DMS53 treated with DMSO at 0.1 percent for 48 hours (cell line): ENCODE data around the gene IFT43.

ENCODE experiments used
- DNase-seq: peaks from one replicate; lab custom pipeline; 2025; ENCODE audit not compliant: unreplicated experiment; lab: John Stamatoyannopoulos, UW

IFT43 gene

DNA sequence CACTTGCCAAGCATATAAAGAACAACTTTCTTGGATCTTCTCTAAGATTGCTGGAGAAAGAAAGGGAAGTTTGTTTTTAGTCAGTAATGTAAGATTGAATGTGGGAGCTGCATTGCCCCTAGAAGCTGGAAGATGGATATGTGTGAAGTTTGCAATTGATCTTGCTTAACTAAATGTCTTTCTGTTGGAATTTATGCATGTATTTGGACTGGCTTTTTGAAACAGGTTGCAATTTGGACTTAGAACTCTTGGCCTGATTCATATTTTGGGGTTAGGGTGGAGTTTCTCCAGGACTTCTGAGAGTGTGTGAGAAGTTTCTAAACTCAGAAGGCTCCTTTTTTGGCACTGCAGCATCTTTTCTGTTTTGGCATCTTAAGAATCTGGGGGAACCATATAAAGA, 26.4 kb downstream of the IFT43 start:
- DNase-seq = no peak

DNA sequence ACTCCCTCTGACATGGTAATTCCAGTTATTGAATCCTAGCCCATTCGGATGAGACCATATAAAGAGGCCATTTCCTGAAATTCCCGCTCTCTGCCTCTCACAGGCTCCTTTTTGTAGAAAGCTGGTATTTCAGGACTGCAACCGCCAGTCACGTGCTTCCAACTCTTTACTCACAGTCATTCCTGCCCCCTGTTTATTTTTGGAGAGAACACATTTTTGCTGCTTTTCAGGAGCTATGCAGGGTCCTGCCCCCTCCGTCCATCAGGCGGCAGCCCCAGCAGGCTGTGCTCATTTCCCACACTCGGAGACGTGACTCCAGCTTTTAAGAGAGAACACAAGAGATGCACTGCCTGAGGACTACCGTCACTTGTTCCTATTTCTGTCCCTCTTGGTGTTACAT, 26.8 kb downstream of the IFT43 start:
- DNase-seq = no peak

DNA sequence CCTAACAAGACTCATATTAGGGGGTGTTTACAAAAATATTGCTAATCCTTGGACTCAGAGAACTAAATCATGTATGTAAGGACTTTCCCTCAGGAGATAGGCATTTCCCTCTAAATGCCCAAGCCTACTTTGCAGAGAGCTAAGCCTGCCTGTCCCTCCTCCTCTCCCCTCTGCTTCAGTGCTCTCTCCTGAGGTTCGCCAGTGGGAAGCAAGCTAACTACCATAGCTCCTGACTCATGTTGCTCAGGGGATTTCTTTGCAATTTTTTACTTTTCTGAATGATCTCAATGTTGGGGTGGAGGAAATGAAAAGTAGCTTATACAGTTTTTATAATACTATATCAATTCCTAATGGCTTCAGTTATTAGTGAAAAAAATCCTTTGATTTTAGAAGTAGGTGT, 29.6 kb downstream of the IFT43 start:
- no peak for DNase-seq

DNA sequence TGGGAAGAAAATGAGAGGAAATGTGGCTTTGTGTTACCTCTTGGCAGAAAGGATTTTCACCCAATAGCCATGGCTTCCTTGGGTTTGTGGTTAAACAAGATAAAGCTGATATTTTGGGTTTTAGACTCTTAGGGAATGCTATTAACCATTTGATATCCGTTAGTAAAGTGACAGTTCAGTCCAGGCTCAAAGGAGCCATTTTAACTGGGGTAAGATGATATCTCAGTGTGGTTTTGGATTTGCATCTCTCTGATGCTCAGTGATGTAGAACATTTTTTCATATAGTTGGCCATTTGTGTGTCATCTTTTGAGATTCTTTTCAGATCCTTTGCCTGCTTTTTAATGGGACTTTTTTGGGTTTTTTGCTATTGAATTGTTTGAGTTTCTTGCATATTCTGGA, 30.1 kb downstream of the IFT43 start:
- DNase-seq = no peak

GRCh38 chr14:76019676-76020075, 34.1 kb downstream of the IFT43 start:
- no peak for DNase-seq

DNA sequence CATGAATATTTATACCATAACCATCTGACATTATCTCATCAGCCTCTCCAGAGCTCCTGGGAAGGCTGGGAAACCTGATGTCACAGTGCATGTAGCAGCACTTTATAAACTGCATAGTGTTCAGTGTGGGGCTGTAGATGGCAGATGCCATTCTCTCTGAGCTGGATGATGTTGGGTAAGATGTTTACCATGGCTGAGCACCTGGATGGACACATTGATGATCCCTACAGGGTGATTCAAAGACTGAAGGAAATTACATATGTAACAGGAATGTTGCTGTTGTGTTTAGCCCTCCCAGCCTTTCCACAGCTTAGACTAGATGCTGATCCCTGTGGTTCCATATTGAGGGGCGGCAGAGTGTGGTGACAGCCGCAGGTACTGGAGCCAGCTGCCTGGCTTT, 37.4 kb downstream of the IFT43 start:
- no peak for DNase-seq

- no peak for DNase-seq
Measured at GRCh38 chr14:76023757-76024156, 38.2 kb downstream of the IFT43 start.

- no peak for DNase-seq
Measured at GRCh38 chr14:76024211-76024907, 38.8 kb downstream of the IFT43 start.

DNA sequence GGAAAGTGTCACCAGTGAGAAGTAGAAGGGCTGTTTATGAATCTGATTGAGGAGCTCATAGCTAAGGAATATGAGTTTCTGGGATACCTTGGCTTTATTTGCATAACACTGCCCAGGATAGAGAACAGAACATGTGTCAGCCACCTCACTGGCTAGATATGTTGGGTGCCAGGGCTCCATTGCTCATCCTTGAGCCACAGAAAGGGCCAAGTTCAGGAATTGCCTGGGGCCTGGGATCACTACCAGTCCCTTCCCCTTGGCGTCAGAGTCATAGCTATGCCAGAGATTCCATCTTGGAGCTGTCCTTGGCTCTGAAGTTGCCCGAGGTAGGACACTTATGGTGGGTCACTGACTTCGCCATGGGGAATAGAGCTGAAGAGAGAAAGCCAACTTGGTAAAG, 49.0 kb downstream of the IFT43 start:
- no peak for DNase-seq

DNA sequence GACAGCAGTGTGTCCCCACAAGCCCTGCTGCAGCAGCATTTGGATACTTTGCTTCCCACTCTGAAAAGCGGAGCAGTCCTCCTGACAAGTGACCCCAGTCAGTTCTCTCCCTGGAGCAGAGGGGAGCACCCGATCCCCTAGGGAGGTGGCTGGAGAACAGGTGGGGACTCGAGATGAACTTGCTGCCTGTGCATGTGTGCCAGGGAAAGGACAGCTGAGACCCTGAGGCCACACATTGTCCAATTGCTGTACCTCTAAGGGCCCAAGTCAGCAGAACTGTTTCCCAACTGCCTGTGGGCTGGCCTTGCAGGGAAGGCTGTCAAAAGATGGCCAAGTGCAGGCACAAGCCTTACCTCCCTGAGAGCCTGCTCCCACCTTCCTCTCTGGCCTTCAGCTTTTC, 55.1 kb downstream of the IFT43 start:
- no peak for DNase-seq

- no peak for DNase-seq
Measured at GRCh38 chr14:76045773-76046172, 60.2 kb downstream of the IFT43 start.

- no peak for DNase-seq
Measured at GRCh38 chr14:76050250-76050649, 64.7 kb downstream of the IFT43 start.

DNA sequence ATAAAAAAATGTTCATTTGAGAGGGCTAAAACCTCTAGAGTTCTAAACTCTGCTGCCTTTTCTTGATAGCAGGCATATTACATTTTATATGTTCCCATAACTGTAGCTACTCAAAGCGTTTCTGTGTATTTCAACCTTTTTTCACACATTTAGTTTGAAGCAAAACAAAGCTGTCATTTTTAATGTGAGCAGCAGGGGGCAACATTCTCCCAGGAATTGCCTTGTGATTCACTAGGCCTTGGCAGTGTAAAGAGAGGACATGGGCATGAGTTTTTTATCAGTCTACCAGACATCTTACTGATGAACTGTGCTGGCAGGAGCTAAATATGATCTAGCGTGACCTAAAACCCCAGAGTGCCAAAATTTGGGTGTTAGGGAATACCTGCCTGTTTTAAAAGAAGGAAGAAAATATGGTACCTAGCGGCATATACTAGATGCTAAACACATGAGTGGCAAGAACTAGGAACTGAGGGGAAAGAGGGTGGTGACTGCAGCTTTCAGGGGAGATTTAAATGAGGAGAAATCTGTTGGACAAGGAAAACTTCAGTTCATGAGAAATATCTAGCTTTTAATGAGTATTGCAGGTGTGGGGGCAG, 65.3 kb downstream of the IFT43 start:
- DNase-seq = peak; percentile 51

DNA sequence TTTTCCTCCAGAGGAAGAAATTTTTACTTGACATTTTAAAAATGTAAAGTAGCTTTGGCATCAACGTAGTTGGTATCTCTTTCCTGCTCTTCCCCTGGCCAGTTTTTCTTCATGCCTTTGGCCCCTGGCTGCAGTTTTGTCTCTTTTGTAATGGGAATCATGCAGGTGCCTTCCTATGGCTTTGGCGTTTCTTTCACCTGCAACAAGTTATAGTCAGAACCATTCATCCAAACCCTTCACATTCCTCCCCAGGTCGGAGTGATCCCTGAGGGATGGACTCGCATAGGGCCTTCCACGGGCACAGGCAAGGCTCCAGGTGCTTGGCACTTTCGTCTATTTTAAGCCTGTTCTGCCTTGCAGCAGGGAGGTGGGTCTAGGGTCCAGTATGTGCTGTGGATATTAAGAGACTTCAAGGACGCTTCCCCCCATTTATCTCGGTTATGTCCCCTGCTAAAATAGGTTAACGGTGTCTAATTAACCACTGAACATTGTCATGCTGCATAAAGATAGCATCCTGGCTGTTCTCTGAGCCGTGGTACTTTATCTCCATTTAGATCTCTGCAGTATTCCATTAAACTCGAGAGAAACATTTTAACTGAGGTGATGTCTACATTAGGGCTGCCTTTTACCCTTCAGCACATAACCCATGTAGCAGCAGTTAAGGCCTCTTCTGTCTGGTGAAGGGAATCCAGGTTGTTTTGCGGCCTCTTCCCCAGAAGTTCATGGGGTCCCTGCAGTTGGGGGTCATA, 66.3 kb downstream of the IFT43 start:
- no peak for DNase-seq

DNA sequence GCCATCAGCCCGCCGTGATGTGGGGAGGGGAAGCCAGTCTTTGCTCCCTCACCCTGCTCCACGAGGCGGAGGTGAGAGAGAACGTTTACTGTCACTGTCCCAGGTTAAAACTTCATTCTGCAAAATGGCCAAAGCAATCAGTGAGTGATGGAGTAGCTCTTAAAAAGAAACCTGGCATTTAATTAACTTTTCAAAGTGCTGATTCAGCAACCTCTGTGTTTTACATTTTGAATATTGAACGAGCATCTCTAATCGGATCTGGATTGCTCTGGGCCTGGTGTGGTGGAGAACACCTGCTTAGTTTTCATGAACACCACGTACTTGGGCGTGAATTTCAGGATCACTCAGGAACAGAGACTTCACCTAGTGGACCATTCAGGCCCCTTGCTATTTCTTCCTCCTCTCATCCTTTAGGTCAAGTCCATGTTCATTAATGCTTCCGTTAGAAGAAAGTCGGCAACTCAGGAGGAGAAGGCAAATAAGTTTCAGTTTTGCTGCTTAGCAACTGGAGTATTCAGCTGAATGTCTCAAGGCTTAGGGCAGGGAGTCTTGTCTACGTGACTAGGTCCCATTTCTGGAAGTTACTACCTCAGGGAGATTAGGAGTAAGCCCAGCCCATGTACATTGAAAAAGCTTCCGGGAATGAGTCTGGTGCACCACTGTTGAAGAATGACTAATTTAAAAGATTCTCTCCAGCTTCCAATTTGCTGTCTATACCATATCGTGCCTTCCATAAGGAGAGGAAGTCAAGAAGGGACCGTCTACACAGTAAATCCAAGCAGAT, 68.2 kb downstream of the IFT43 start:
- no peak for DNase-seq

DNA sequence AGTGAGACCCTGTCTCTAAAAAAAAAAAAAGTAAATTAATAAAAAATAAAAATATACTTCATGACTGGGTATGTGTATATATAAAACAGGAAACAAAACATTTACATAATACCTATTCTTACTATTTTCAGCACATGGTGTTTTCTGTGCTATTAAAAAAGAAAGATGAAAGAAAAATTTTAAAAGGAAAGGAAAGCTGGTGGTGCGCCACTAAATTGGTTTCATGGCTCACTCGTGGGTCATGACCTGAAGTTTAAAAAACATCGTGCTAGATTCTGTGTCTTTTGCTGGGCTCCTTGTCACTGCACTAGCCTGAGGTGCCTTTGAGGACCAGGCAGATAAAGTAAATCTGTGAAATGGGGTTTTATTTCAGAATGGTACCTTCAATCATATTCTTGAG, 69.8 kb downstream of the IFT43 start:
- no peak for DNase-seq

DNA sequence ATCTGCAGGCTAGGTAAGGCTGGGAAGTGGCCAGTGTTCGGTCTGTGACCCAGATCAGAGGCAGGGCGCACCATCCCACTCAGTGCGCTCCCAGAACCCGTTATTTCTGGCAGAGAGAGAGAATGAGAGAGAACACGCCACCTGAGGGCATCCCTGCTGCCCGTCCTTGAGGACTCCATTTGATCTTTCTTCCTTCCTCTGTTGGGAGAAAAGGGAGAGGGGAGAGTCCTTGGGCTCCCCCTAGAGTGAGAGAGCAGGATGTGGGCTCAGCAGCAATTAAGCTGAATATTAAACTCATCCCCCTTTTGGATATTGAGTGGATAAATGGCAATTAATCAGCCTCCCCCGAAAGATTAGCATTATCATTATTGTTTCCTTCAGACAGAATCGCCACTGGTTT, 70.6 kb downstream of the IFT43 start:
- DNase-seq = no peak

GRCh38 chr14:76057914-76058313, 72.4 kb downstream of the IFT43 start:
- no peak for DNase-seq

DNA sequence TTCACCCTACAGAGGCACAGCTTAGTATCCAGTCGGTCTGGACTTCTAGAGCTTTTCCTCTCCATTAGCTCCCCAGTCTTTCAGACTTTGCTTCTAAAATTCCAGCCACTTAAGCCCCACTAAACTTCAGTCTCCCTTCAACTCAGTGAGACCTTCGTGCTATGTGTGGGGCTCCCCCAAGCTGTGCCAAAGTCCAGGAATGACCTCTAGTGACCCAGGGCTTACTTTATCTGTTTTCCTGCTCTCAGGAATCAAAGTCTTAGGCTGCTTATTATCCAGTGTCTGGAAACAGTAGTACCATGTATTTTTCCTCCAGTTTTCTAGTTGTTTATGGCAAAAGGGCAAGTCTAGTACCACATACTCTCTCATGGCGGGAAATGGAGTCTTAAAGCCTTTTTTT, 77.8 kb downstream of the IFT43 start:
- DNase-seq = no peak

DNA sequence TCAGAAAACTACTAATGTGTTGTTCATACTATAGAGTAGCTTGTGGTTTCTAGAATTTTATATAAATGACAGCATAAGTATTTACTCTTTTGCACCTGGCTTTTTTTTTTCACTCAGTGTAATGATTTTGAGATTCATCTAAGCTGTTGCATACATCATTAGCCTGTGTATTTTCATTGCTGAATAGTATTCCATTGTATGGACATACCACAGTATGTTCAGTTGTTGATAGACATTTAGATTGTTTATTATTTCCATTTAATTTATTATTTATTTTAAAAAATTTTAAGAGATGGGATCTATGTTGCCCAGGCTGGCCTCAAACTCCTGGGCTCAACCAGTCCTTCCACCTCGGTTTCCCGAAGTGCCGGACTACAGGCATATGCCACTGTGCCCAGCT, 80.0 kb downstream of the IFT43 start:
- DNase-seq = no peak

- DNase-seq = no peak
Measured at GRCh38 chr14:76067536-76067935, 82.0 kb downstream of the IFT43 start.

- DNase-seq = no peak
Measured at GRCh38 chr14:76073717-76074116, 88.2 kb downstream of the IFT43 start.
